ACHN (cell line): ENCODE data around the gene MAP3K9.

Experiments used
- DNase-seq: peaks from one replicate; pipeline ENCODE4 v3.0.0-alpha.2; 2015
- in situ Hi-C: cut with HindIII; loops from 2 replicates; pipeline ENCODE4 v1.10.0; 2017; ENCODE audit warnings: low sequenced_read_pairs, low pct_ligation_motif_present, low pct_unique_long_range_greater_than_20kb

The MAP3K9 gene

DNA sequence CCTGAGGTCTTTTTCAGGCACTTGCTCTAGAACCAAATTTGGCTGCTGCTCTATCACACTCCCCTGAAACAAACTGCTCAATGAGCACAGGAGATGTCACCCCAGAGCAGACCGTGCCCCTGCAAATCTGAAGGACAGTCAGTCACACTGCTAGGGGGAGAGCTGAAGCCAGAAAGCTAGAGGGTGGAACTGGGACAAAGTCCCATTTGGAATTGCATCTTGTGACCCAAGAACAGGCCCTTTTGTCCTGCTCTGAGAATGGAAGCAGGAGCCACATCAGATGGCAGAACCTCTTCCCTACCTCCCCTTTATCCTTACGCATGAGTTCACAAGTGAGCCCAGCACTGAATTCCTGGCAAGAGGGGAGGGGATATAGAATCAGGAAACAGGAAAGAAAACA is 64.7 kb downstream of the MAP3K9 start:
- in situ Hi-C loops = no loop called here
- DNase-seq = no peak

DNA sequence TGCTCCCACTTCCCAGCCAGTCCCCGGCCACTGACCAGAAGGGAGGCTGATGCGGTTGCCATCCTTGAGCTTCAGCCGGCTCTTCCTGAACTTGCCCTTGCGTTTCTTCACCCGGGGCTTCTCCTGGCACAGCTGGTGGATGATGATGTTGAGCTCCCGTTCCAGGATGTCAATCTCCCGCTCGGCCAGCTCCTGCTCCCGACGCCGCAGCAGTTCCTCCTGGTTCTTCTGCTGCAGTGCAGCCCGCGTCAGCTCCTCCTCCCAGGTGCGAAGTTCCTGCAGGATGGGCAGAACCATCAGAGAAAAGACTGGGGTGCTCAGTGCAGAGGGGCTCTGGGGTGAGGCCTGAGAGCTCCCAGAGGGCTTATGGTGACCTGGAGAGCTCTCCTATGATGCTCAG is 67.0 kb downstream of the MAP3K9 start:
- no peak for DNase-seq
- in situ Hi-C loops = no loop called here

DNA sequence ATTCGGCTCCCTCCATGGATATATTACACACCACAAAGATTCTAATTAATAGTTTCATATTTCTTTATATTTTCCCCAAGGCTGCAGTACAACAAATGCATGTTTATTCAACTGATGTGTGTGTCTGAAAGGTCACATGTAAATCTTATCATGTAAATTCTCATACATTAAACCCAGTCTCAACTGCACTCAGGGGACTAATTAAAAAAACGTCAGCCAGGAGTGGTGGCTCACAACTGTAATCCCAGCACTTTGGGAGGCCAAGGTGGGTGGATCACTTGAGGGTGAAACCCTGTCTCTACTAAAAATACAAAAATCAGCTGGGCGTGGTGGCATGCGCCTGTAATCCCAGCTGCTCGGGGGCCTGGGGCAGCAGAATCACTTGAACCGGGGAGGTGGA is 67.8 kb downstream of the MAP3K9 start:
- in situ Hi-C loops = no loop called here
- no peak for DNase-seq

DNA sequence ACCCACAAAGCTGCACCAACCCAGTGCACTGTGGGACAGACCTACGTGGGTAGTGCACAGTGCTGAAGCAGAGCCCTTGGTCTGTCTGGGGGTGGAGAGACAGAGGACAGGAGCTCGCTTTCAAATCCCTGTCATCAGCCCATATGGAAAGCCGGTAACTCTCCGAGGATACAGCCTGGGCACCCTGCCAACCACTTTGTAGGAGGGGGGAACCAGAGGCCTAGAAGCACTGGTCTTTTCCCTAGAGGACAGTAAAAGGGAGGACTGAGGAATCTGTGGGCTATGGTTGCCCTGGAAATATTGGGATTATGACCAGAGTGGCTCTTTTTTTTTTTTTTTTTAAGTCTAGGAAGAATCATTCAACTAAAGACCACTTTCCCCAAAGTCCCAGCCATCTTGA is 74.3 kb downstream of the MAP3K9 start:
- in situ Hi-C loops = no loop called here
- no peak for DNase-seq

DNA sequence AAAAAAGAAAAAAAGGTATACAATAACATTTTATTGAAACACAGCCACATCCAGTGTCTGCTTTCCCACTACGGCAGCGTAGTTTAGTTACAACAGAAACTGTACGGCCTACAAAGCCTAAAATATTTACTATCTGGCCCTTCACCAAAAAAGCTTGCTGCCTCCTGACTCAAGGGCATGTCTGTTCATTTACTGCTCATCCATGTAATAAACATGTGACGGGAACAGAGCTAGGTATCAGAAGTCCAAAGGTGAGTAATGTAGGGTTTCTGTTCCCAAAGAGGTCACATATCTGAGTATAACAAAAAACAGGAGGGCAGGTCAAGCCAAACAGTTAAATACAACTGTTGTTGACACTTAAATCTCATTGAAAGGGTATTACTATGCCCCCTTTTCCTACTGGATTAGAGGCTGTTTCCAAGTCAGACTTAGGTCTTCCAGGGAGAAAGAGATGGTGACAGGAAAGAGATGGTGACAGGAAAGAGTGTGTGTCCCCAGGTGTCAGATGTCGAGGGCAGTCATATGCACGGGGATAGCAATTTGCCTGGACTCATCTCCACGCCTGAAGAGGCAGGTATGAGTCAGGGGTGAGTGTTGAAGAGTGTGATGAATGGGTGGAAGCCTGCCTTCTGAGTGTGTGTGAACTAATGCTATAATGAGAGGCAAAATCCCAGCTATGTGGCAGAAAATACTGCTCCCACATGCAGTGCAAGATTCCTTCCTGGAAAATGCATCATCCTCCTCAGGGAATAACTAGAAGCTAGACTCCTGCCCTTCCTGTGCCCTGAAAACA is 77.7 kb downstream of the MAP3K9 start:
- in situ Hi-C loops = no loop called here
- DNase-seq = peak; percentile 29

DNA sequence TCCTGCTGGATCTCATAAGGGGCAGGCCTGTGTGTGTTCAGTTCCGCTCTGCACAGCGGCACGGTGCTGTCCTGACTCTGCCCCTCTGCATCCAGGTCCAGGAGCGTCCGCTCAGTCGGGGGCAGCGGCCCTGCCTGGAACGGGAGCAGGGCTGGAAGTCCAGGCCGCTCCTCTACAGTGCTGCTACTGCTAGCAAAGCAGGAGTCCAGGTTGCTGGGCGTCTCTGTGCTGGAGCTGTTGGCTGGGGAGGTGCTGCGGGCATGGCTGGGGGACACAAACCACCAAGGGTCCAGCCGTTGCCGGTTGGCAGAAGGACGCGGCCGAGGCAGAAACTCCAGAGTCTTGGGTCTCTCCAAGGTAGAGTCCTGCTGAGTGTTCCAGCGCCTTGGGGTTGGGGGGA is 78.9 kb downstream of the MAP3K9 start:
- no peak for DNase-seq
- in situ Hi-C loops = no loop called here

DNA sequence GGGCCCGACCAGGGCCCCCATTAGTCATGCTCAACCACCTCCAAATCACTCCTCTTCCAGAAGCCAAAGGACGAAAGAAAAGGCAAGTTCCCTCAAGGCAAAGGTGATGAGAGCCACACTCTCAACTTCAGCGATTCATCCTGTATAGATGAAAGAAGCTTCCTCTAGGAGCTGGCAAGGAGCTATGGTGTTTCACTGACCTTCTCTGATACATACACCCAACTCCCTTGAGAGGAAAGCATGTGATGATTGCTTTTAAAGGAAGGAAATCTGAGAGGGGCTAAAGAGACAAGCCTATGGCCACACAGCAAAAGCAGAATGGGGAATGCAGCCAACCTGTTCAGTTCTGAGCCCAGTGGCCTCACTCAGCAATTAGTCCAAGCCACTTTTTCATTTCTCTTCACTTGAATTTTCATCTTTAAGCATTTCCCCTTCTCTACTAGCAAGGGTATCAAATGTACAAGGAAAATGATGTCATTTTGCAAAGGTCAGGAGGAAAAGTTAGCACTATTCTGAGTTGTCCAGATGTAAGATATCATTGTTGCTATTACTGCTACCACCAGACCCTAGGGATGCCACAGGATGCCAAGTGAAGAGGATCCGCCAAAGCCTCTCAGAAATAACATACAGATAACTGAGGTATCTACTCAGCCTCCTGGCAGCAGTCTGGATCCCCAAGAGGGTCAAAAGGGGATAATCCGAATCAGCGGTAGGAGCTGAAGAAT is 82.5 kb downstream of the MAP3K9 start:
- in situ Hi-C loops = no loop called here
- no peak for DNase-seq

DNA sequence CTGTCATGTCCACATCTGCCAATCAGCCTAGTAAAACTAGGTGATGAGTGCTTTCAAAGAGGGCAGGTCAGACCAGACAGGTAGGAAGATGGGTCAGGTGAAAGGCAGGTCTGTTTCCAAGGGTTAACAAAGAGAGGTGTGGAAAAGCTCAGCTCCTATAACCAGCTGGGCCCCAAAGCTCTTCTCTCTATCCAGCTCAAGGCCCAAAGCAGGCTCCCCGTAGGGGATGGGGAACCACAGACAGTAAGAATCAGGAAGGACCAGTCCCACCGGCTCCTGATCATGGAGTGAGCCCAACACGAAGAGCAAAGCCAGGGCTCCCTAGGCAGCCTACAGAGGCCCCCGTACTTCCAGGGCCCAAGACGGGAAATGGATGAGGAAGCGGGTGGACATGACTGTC is 84.4 kb downstream of the MAP3K9 start:
- no peak for DNase-seq
- in situ Hi-C loops = no loop called here

DNA sequence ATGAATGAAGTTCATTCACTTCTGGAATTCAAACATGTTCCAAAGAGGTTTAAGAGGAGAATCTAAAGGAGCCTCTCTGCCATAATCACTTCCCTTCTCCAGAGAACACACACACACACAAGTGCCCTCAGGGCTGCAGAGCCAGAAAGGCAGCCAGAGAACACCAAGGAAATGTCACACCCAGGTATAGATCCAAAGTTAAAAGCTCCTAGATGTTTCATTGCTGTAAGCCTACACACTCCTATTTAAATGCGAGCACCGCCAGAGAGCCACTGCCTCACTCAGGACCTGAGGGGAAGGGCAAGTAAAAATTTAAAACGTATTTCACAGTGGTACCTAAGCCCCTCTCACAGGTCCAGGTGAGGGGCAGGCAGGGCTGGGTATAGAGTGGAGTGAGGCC is 85.2 kb downstream of the MAP3K9 start:
- in situ Hi-C loops = no loop called here
- DNase-seq = no peak

DNA sequence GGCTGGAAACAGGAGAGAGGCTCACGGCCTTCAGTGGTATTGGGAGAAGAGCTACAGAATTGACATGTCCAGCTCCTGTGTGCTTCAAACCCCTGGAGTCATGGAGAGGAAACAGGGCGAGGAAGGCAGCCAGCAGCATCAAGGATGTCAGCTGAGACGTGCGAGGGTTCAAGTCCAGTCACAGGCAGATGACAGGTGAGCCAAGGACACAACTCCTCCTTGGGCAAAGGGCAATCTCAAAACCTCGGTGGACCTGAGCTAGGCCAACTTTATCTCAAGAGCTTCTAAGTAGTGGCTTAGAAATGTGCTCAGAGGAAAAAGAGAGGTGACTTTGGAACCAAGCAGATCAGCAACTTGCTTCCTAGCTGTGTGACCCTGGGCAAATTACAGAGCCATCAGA is 86.0 kb downstream of the MAP3K9 start:
- DNase-seq = no peak

DNA sequence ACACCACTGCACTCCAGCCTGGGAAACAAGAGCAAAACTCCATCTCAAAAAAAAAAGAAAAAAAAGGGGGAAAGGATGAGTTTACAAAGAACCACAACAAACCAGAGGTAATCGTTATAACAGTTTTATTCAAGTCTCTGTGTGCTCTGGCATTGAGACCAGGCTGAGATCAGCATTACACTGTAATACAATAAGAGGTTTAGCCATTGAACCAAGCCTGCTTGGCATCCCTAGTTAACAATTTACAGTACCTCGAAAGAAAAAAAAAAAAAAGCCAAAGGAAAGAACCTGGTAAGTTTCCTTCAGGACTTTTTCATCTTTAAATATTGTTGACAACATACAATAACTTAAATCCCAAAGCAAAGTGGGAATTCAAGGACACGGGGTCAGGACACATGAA is 86.9 kb downstream of the MAP3K9 start:
- in situ Hi-C loops = no loop called here

More for the DNA sequence above, 86.0 kb downstream of the MAP3K9 start:
- in situ Hi-C loops = no loop called here

DNA sequence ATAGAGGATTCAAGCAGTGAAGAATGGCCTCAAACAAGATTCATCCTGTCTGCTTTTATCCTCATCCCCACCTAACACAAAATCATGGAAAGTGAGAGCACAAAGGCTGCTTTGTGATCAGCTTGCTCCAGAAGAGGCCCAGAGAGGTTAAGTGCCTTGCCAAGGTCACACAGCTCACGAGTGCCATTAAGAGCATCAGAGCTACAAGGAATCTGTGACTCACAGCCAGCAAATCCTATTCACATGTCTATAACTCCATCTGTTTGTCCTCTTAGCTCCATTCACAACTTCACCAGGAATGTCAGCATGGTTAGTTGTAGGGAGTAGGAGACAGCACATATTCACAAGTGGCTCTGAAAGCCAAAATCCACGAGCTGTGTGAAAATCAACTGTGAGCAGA is 87.8 kb downstream of the MAP3K9 start:
- no peak for DNase-seq
- in situ Hi-C loops = no loop called here

More for the DNA sequence above, 86.9 kb downstream of the MAP3K9 start:
- DNase-seq = peak; percentile 42

DNA sequence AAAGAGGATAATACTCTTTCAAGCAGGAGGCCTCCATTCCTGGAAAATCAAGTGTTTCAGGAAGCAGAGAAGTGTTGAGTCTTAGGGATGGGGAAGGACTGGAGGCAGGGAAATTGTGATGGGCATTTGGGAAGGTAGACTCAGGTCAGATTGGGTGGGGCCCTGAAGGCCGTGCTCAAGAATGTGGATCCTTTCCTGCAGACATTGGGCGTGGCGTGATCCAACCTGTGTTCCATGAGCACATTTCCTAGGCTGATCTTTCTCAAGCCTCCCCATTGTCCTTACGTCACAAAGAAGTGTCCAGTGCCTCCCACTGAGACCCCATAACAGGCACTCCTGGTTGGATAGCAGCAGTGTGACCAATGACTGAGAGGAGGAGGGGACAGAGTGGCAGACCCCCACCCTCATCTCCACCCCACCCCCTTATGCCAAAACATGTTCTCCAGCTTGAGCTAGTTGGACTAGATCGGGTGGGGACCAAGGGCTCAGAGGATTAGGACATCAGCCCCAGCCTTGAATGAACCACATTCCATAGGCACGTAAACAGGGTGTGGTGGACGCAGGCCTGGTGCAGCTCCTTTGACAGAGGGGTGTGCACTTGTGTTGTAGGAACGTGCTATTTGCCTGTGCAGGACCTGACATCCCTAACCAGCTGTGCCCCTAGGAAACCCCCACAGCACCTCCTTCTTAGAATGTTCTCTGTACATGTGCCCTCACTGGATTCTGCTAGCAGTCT is 90.8 kb downstream of the MAP3K9 start:
- no peak for DNase-seq
- in situ Hi-C loops = no loop called here

DNA sequence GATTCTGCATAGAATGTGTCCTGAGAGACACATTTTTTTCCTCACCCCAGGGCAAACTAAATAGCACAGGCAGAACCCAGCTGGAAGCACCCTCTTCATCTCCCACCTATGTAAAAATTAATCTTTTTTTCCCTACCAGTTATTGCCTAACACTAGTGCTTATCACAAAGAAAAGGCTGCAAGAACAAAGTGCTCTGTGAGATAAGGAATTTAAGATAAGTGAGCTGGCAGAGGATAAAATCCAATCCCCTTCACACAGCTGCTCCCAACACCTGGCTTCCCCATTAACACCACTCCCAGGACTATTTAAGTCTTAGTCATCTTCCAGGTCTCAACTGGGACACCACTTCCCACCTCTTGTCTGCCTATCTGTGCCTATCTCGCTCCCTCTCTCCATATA is 92.4 kb downstream of the MAP3K9 start:
- no peak for DNase-seq
- in situ Hi-C loops = no loop called here

DNA sequence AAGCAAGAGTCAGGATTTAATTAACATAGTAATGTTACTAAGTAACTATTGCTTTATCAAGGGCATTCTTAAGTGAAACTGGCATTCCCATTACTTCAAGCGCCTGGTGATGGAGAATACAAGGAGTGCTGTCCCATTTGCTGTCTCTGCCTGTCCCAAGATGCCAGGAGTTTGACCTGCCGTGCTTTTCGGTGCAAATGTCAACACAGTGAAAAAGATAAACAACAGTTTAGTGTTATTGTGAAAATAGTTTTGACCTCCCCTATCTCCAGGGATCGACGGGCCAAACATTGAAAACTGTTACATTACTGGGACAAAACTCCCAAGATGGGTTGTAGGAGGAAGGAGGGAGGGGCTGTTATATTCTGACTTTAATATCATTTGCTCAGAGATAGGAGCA is 92.8 kb downstream of the MAP3K9 start:
- in situ Hi-C loops = no loop called here
- no peak for DNase-seq

DNA sequence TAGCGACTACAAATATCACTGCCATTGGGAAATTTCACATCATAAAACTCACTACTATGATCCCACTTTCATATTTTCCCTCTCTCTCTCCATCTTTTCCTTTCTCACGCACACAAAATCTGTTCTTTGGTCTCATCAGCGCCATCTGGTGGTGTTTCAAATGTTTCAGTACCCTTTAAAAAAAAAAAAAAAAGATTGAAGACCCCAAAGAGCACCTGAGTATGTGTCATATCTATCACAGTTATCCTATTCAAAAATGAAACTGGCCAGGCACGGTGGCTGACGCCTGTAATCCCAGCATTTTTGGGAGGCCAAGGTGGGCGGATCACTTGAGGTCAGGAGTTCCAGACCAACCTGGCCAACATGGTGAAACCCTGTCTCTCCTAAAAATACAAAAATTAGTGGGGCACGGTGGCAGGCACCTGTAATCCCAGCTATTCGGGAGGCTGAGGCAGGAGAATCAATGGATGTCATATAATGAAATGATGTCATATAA is 95.2 kb downstream of the MAP3K9 start:
- in situ Hi-C loops = no loop called here
- peak; percentile 58 for DNase-seq

DNA sequence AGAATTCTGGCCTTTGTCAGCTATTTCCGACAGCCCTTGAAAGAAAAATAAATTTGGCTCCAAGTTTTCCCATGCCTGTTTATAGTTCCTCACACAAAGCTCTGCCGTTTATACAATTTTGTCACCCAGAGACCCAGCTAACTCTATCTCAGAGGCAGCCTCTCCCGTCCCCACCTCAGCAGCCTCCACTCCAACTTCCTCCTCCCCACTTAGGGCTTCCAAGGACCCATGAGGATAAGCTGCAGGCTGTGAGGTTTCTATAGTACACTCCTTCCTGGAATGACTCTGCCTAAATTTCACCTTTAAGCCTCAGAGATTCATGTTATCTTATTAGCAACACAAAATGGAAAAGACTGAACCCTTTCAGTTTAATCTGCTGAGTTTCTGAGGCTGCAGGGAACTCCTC is 95.8 kb downstream of the MAP3K9 start:
- in situ Hi-C loops = no loop called here
- no peak for DNase-seq

DNA sequence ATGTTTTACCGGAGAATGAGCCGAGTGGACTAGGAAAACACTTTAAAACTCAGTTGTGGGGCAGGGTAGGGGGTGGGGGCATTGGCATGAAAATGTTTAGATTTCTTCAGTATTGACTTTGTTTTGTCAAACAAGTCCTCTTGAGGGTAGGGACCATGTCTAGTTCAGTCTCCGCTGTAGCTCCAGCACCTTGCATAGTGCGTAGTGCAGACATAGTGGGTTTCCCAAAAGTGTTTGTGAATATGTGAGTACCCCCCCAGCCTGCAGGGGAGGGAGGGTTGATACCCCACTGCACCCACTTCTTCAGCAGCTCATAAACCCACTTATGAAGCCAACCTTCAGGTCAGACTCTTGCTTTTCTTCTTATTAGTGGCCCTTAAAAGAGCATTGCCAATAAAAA is 96.2 kb downstream of the MAP3K9 start:
- DNase-seq = no peak
- in situ Hi-C loops = no loop called here

DNA sequence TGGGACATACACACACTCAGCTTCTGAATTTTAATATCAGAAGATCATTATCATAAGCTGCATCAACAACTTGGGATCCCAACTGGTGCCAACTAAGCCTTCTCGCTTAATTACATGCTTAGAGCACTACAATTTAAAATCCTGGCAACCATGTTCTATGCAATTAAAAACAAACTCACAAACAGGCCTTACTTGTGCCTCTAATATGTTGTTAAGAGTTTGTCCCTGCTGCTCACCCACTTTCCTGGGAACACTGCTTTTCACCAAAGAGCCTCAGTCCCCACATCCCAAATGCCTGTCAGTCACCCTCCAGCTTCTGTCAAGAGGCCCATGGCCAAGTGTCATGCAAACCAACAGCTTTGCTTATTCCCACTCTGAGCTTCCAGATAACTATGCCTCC is 97.9 kb downstream of the MAP3K9 start:
- no peak for DNase-seq
- in situ Hi-C loops = no loop called here
